Measurements from ENCODE around the gene ADM2.
A peak's percentile ranks its signal among the peaks of the same experiment; 100 is the strongest.
"Not testable (repeated sequence)": the region's sequence is repeated elsewhere in the genome, so short reads cannot be mapped to it uniquely, and the experiment has no call there.

The ADM2 gene

DNA sequence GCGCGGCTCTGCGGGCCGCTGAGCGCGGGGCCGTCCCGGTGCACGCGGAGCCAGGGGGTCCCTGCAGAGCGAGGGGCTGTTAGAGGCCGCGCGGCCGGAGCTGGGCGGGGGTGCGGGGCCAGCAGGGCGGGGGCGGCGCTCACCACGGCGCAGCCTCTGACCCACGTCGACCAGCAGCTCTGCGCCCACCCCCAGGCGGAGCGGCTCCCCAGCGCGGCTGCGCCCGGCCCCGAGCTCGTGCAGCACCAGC, 44.4 kb downstream of the ADM2 start:
- no peak for DNase-seq

DNA sequence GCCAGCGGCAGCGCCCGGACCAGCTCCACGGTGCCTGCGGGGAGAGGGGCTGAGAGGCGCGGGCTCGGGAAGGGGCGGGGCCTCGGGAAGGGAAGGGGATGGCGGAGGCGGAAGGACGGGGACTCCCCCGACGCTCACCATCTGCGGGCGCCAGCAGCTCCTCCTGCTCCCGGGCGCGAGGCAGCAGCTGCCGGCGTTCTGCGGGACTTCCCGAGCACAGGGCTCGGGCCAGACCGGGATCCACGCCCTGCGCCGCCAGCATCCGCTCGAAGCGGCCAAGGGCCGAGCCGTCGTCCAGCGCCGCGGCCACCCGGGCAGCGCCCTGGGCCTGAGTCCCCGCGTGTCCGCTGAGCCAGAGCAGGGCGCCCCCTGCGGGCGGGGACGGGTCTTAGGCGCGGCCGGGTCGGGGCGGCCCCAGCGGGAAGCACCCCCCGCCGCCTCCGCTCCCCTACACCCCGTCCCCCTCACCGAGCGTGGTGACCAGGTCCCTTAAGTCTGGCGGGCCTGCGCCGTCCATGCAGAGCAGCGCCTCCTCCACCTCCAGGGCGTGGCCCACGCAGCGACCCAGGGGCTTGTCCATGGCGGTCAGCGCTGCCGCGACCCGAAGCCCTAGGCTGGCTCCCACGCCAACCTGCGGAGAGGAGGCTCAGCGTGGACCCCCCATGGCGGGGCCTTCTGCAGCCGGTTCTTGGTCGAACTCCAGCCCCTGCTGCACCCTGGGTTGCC, 44.9 kb downstream of the ADM2 start:
- peak; percentile 67 to 88 (median 81) for DNase-seq

DNA sequence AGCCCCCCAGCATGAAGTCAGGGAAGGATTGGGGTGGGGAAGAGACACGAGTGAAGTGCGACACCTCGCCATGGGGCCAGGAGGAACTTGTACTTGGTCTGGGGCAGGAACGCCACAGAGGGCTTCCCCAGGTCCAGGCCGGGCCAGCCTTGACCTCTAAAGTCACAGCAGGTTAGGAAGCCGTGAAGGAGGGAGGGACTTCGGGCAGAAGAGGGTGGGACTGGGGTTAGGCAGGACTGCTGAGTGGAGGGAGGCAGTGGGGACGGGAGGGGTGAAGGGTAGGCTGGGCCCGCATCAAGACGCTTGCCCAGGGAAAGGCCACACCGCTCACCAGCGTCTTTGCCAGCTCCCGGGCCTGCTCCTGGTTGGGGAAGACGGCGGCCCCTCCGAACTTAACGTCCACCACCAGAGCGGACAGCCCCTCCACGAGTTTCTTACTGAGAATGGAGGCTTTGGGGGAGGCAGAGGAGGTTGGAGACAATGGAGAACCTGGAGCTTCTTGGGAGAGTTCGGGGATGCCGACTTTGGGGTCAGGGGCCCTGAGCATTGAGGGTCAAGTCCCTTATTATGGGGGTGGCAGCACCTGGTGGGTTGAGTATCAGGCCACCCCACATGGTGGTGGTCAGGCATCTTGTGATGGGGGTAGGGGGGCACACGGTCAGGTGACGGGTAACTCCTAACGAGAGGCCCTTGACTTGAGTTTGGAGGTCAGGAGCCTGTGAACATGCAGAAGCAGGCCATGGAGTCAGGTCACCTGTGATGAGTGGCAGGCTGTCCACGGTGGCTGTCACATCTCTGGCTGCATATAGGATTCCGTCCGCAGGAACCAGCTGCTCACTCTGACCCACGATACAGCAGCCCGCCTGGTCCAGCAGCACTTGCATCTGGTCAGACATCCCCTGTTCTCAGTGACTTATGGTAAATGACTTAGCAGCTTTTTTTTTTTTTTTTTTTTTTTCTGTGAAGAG, 45.8 kb downstream of the ADM2 start:
- DNase-seq = peak in 1 of 6 experiments; percentile 48

DNA sequence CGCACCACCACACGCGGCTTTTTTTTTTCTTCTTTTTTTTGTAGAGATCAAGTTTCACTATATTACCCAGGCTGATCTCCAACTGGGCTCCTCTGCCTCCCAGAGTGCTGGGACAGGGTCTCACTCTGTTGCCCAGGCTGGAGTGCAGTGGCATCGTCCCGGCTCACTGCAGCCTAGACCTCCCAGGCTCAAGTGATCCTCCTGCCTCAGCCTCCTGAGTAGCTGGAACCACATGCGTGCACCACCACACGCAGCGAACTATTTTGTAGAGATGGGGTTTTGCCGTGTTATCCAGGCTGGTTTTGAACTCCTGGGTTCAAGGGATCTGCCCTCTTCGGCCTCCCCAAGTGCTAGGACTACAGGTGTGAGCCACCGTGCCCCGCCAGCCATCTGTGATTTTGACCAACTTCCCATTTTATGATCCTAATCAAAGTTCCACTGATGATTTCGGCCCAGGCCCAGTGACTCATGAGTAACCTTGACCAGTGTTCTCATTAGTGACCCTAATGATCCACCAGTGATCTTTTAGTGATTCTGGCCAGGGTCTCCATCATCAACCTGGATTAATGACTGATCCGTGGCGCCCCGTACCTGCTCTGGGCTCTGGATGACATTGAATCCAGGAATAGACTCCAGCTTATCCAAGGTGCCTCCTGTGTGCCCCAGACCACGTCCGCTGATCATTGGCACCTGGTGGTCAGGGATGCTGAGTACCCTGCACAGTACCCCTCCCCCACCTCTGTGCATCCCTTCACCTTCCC, 46.8 kb downstream of the ADM2 start:
- no peak for DNase-seq

DNA sequence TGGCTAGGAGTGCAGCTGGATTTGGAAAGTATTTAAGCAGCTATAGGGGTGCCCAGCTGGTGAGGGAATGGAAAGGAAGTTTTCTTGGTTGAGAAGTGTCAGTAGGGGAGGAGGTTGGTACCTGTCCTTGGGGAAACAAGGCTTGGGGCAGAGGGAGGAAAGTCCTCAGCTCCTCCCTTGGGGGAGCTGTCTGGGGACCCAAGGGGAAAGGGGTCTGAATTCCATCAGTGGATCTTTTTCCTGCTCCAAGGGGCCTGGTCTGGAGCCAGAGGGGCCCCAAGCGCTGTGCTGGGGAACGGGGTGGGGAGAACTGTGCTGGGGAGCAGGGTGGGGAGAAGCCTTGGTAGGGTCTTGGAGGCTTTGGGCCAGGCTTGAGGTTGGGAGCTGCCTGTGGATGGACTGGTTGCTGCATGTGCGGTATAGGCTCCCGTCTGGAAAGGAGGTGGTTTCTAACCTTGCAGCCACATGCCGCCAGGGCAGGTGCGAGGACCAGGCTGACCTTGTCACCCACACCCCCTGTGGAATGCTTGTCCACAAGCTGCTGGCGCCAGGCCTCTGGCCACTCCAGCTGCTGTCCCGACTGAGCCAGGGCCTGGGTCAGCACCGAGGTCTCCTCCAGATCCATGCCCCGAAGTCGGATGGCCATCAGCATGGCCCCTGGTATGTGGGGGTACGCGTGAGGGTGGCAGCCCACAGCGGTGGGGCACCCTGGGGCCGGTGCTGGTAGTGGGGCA, 47.5 kb downstream of the ADM2 start:
- DNase-seq = no peak

DNA sequence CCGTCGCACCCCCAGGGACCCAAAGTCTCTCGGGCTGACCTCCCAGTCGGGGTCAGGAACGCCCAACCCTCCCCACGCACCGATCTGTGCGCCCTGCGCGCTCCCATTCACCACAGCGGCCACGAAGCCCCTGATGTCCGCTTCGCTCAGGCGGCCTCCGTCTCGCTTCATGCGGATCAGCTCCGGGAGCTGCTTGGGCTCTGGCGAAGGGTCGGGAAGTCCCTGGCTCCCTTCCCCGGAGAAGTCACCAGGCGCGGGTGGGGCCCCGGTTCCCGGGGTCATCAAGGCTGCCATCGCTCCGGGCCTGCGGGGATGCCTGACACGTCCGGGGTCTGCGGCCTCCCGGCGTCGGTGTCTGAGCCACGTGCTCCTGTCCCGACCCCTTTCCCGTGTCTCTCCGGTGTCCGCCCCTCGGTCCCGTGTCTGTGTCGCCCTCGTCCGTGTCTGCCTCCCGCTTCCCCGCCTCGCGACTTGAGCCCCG, 48.1 kb downstream of the ADM2 start:
- DNase-seq = no peak

DNA sequence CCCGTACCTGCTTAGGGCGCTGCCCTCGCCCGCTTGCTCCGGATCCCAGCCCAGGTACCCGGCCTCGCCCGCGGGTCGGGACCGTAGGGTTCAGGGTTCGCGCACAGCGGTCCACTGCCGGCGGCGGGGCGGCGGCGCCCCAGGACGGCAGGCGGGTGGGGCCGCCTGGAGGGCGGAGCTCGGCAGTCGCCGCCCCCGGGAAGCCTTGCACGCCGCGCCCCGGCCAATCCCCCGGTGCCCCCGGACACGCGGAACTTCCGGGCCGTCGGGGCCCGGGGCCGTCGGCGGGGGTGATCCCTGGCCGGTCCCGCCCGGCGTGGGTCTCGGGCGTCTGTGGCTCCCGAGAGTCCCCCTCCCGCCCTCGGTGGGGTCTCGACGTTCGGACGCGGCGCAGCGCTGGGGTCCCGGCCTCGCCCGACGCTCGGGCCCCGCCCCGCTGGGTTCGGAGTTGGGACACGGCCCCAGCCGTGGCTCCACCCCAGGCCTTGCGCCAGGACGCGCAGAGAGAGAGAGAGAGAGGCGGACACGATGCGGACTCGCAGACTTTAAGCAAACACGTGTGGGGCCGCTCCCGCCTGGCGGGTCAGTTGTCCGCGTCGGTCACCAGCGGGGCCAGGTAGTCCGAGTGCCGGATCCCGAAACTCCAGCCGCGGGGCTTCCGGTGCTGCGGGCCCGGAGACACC, 48.7 kb downstream of the ADM2 start, which contains the start of gene TYMP:
Gene TYMP (minus strand): TSS at position 116 of the 683 bp plus-strand sequence. CDS start 303 bp downstream, outside the sequence.
- peak in 4 of 6 experiments; percentile 27 to 36 (median 32) for DNase-seq

DNA sequence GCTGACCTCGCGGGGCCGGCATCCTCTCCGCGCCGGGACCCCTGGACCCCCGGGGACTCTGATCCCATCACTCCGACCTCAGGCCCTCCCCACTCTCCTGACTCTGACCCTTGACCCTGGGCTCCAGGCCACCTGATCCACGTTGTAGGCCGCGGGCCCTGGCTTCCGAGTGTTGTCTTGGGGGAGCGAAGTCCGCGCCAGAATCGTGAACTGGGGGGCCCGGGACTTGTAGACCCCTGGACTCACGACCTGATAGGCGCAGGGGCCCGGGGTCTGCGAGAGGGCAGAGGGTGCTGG, 49.2 kb downstream of the ADM2 start:
- no peak for DNase-seq

DNA sequence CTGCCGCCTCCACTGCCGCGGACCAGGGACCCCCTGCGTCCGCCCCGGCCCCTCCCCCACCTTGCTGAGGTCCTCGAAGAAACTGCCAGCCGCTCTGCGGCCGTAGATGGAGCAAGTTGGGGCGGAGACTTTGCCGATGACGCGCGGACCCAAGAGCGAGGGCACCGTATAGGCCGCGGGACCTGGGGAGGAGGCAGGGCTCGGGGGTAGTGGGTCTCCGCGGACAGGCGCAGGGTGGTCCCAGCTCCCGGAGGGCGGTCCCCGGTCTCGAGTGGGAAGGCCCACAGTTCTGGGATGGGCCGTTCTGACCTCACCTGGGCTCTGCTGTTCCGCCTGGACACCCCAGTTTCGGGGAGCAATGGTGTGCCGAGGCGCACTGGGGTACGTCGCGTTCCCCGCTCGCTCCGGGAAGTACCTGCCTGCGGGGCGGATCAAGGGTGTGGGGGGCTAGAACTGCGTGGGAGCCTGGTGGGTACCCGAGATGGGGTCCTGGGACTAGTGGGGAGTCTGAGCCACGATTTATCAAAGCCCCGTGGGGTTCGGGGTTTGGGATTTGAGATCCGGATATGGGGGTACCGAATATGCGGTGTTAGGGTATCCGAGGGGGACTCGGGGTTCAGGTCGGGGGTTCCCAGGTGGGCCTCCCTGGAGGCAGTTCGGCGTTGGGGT, 49.7 kb downstream of the ADM2 start:
- DNase-seq = peak in 4 of 6 experiments; percentile 42 to 66 (median 59)

DNA sequence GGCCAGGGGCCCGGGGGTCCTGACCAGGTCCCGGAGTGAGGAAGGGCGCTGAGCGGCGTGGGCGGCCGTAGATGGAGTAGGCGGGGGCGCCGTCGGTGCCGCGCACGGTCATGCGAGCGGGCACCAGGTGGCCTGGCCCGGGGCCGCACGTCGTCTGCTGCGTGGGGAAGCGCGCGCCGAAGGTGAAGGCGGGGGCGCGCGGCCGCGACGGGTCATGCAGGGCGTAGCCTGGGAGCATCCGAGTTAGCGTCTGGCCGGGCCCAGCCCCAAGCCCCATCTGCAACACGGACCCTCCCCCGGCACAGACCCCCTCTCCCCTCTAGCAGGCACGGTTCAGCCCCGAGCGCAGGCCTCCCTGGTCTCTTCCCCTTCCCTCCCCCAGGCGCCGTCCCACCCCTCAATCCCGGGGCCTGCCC, 50.2 kb downstream of the ADM2 start:
- peak in 3 of 6 experiments; percentile 33 to 55 (median 34) for DNase-seq

DNA sequence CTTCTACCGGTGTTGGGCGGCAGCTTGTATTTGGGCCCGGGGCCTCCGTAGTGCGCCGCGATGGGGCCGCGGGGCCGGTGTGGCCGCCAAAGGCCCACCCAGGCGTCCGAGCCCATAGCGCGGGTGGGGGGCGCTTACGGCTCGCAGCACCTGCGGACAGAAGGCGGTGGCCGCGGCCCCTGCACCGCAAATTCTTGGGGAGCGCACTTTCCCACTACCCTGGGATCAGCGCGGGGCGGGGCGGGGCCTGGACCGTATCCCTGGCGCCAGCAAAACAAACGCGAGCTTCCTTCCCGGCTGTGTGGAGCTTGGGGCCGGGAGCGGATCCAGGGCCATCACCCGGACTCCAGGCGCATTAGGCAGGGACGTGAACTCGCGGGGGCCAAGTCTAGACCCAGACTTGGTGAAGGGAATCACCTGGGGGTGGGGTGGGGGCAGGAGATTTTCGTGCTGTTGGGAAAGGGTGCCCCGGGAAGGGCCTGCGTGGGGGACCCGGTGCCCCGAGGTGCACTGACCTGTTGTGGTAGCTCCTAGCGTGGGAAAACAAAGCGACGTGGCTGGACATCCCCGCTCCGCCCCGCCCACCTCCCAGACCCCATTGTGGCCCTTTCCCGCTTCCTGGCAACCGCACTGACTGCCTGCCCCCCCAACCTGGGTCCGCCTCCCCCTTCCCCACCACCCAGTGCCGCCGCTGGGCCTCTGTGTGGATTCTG, 50.8 kb downstream of the ADM2 start:
- DNase-seq = no peak

DNA sequence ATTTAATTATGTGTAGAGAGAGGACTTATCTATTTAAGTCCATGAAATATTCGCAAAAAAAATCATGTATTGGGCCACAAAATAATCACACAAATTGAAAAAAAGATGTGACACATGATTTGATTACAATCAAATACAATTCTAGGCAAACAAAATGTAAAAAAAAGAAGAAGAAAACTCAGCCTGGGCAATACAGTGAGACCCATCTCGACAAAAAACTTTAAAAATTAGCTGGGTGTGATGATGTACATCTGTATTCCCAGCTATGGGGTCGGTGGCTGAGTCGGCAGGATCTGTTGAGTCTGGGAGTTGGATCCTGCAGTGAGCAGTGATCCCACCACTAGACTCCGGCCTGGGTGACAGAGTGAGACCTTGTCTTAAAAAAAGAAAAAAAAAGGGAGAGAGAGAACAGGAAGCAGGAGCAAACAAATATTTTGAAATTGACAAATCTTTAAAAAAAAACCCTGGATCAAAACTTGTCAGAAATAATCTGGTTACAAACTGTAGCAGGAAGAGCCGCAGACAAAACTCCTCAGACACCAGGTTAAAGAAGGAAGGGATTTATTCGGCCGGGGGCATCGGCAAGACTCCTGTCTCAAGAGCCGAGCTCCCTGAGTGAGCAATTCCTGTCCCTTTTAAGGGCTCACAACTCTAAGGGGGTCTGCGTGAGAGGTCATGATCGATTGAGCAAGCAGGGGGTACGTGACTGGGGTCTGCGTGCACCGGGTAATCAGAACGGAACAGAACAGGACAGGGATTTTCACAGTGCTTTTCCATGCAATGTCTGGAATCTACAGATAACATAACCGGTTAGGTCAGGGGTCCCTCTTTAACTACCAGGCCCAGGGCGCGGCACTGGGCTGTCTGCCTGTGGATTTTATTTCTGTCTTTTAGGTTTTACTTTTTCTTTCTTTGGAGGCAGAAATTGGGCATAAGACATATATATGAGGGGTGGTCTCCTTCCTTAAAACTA, 51.8 kb downstream of the ADM2 start:
- DNase-seq = no peak

DNA sequence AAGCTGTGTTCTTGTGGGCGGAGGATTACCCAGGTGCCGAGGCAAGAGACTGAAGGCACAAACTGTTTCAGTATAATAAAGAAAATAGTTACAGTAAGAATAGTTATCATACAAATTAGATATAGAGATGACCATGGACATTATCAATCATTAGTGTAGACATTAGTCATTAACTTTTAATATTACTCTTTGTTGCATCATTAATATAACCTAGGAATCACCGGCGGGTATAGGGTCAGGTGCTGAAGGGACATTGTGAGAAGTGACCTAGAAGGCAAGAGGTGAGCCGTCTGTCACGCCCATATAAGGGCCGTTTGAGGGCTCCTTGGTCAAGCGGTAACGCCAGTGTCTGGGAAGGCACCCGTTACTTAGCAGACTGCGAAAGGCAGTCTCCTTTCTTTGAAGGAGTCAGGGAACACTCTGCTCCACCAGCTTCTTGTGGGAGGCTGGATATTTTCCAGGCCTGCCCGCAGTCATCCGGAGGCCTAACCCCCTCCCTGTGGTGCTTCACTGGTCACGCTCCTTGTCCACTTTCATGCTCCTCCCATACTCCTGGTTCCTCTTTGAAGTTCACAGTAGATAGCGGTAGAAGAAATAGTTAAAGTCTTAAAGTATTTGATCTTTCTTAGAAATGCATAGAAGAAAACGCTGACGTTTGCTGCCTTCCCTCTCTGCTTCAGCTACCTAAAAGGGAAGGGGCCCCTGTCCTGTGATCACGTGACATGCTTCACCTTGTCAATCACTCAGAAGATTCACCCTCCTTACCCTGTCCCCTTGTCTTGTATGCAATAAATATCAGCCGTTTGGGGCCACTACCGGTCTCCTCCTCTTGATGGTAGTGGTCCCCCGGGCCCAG, 52.7 kb downstream of the ADM2 start:
- not testable (repeated sequence) for DNase-seq

DNA sequence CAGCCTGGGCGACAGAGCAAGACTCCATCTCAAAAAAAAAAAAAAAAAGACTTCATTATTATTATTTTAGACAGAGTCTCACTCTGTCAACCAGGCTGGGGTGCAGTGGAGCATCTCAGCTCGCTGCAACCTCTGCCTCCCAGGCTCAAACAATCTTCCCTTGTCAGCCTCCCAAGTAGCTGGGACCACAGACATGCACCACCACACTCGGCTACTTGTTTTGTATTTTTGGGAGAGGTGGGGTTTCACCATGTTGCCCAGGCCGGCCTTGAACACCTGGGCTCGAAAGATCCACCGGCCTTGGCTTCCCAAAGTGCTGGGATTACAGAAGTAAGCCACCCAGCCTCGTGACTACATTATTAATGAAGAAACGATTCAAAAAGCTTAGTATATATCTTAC, 53.8 kb downstream of the ADM2 start:
- no peak for DNase-seq

All from stimulated activated naive CD4-positive, alpha-beta T cell (primary cell).